ENCODE measurements around the gene DIP2C. TPM values are rescaled to one million over a fixed set of nuclear protein-coding genes. Genes with fewer than 3 reads are reported as not detected.

Gene DIP2C
- total and polyA plus RNA-seq, 8 donors: 2.4 to 40.1 (median 21.0) TPM

DNA sequence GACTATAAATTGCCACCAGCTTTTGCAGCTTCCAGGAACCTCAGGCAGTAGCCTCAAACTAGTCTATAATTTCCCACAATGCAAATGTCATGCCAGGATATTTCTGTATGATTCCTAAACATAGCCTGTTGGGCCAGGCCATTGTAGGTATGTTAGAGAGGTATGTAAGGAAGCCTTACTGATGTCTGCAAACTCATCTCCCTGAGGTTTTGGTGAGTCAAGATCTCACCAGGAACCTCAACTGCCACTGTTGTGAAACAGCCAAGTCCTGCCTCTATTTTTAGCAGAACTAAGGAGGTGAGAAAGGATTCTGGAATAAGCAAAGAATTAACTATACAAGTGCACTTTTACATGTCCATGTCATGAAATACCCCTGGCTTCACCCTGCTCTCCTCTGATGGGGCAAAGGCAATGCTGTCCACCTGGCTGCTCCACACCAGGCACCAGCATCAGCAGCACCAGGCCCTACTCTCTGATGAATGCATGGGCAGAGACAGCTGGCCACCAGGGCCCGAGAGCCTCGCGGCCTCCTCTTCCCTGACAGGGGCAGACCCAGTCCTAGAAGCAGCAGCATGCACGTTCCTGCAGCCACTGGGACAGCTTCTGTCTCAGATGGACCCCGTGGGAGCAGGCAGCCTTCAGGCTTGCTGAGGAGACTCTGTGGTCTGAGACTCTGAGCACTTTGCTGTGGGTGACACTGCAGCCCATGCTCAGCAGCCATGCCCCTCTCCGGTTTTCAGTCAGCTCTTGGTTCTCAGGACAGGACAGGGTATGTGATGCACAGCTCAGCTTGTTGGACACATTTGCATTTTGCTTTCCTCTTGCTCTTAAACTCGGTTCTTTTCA lies 407.0 kb downstream of the DIP2C start:
- Histone ChIP-seq H3K36me3 (peaks cover 21 to 96% (median 93%) of the 10 kb centered on the region in 4 donors), H3K27me3 (no peaks in the 10 kb centered on the region), H3K4me1 (peaks cover 0 to 7% (median 0%) of the 10 kb centered on the region in 4 donors), H3K4me3 (no peak overlapping the region), H3K27ac (no peak overlapping the region), H3K9me3 (no peaks in the 10 kb centered on the region)
- intact Hi-C loops (cut with DNase I; ENCODE audit: low total_unique reads): no loop called here
- TF ChIP-seq, protein P1, sequence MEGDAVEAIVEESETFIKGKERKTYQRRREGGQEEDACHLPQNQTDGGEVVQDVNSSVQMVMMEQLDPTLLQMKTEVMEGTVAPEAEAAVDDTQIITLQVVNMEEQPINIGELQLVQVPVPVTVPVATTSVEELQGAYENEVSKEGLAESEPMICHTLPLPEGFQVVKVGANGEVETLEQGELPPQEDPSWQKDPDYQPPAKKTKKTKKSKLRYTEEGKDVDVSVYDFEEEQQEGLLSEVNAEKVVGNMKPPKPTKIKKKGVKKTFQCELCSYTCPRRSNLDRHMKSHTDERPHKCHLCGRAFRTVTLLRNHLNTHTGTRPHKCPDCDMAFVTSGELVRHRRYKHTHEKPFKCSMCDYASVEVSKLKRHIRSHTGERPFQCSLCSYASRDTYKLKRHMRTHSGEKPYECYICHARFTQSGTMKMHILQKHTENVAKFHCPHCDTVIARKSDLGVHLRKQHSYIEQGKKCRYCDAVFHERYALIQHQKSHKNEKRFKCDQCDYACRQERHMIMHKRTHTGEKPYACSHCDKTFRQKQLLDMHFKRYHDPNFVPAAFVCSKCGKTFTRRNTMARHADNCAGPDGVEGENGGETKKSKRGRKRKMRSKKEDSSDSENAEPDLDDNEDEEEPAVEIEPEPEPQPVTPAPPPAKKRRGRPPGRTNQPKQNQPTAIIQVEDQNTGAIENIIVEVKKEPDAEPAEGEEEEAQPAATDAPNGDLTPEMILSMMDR (IDR thresholded peaks at IDR 0.05): no peak
- TF ChIP-seq POLR2A (IDR thresholded peaks at IDR 0.05) (no peak), POLR2AphosphoS5 (IDR thresholded peaks at IDR 0.05) (no peak), EP300 (IDR thresholded peaks at IDR 0.05) (no peak)
- DNase-seq: no peak
- WGBS, 5 donors: 82 to 89% (median 86%) methylated on average over 7 of the region's 7 CpGs

DNA sequence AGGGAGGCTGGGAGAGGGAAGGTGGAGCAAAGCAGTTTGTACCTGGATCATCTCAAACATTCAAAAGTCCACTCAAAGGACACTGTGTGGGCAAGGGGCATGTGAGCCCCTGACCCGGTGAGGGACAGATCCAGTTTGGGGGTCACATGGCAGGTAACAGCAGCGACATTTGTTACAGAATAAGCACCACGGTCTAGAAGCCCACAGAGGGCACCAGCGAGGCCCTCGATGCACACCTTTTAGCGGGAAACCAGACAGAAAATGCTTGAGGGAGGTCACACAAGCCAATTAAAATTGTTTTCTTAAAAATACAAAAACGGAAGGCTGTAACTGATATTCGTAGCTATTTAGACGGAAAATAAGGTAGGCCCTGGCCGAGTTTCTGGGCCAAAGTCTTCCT lies 409.8 kb downstream of the DIP2C start:
- no peak overlapping the region for H3K4me3 ChIP-seq
- no peak overlapping the region for H3K27ac ChIP-seq
- 85 to 92% (median 89%) methylated on average over 10 of the region's 10 CpGs for WGBS, 5 donors
- H3K9me3 ChIP-seq: no peaks in the 10 kb centered on the region
- TF ChIP-seq, protein P1 (IDR thresholded peaks at IDR 0.05): no peak
- TF ChIP-seq POLR2AphosphoS5 (IDR thresholded peaks at IDR 0.05): no peak
- TF ChIP-seq EP300 (IDR thresholded peaks at IDR 0.05): no peak
- no peak for TF ChIP-seq POLR2A (IDR thresholded peaks at IDR 0.05)
- H3K36me3 ChIP-seq: peaks cover 26 to 97% (median 95%) of the 10 kb centered on the region in 4 donors
- DNase-seq: no peak
- no peaks in the 10 kb centered on the region for H3K27me3 ChIP-seq
- intact Hi-C loops (cut with DNase I; ENCODE audit: low total_unique reads): no loop called here
- no peaks in the 10 kb centered on the region for H3K4me1 ChIP-seq

DNA sequence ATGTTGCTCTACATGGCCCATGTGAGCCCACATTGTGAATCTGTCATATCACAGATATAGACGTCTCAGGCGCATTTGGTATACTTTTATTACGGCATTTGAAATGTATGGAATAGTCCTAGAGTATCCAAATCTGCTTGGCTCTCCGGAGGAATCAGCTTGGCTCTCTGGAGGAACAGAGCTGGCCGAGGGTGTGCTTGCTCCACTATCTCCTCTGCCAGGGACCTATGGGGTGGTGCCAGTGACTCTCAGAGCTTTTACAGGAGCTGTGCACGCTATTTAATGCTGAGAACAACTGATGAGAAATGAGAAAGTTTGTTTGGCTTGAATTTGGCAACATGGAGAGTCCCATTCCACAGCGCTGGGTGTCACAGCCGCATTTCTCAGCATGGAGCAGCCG lies 410.2 kb downstream of the DIP2C start:
- no peaks in the 10 kb centered on the region for H3K4me1 ChIP-seq
- 91 to 97% (median 95%) methylated on average over 9 of the region's 9 CpGs for WGBS, 5 donors
- intact Hi-C loops (cut with DNase I; ENCODE audit: low total_unique reads): no loop called here
- H3K36me3 ChIP-seq: peaks cover 26 to 93% (median 91%) of the 10 kb centered on the region in 4 donors
- no peak overlapping the region for H3K4me3 ChIP-seq
- TF ChIP-seq EP300 (IDR thresholded peaks at IDR 0.05) (no peak), POLR2AphosphoS5 (IDR thresholded peaks at IDR 0.05) (no peak), POLR2A (IDR thresholded peaks at IDR 0.05) (no peak)
- TF ChIP-seq, protein P1 (IDR thresholded peaks at IDR 0.05): no peak
- H3K9me3 ChIP-seq: no peaks in the 10 kb centered on the region
- no peaks in the 10 kb centered on the region for H3K27me3 ChIP-seq
- DNase-seq: no peak
- no peak overlapping the region for H3K27ac ChIP-seq

DNA sequence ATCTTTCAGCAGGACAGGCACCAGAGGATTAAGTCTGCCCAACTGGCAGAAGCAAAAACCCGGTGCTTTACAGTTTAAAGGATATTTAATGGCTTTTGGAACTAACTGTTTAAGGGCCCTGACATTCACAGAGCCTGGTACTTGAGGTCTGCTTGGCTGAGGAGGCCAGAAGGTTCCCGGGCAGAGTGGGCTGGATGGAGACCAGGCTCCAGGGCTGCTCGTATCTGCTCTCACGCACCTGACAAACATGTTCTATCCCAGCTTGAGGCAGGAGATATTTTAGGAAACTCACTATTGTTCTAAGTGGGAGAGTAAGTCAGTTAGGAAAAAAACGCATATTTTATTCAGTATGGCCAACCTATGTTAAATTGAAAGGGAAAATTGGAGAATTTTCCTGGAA lies 410.8 kb downstream of the DIP2C start:
- no peak for TF ChIP-seq POLR2AphosphoS5 (IDR thresholded peaks at IDR 0.05)
- TF ChIP-seq, protein P1 (IDR thresholded peaks at IDR 0.05): no peak
- TF ChIP-seq POLR2A (IDR thresholded peaks at IDR 0.05): no peak
- TF ChIP-seq EP300 (IDR thresholded peaks at IDR 0.05): no peak
- Histone ChIP-seq H3K27ac (no peak overlapping the region), H3K36me3 (peaks cover 26 to 88% (median 86%) of the 10 kb centered on the region in 4 donors), H3K9me3 (no peaks in the 10 kb centered on the region), H3K4me1 (no peaks in the 10 kb centered on the region), H3K27me3 (no peaks in the 10 kb centered on the region), H3K4me3 (no peak overlapping the region)
- intact Hi-C loops (cut with DNase I; ENCODE audit: low total_unique reads): no loop called here
- DNase-seq: no peak
- WGBS, 5 donors: 85 to 95% (median 92%) methylated on average over 5 of the region's 5 CpGs

All from stomach (tissue), 9 donors.